Measurements from ENCODE around the gene LMO1.

GRCh38 chr11:8297781-8298440, 34.2 kb upstream of the LMO1 start:
- no peak for TF ChIP-seq REXO4 (CRISPR knock-in tag; IDR thresholded peaks at IDR 0.05; ENCODE audit: borderline replicate concordance)
- no peak for TF ChIP-seq ZNF589 (CRISPR knock-in tag; conservative IDR thresholded peaks at IDR 0.05)
- TF ChIP-seq ZFX (CRISPR knock-in tag; IDR thresholded peaks at IDR 0.05; ENCODE audit: low read depth) = no peak

Data from HepG2 (cell line).